H9 (cell line): ENCODE measurements around the gene ZRANB3. TPM values are rescaled to one million over a fixed set of nuclear protein-coding genes. Genes with fewer than 3 reads are reported as not detected.
"Not testable (repeated sequence)": the region's sequence is repeated elsewhere in the genome, so short reads cannot be mapped to it uniquely, and the experiment has no call there.

Experiments used
- DNase-seq: peaks from one replicate; pipeline ENCODE4 v3.0.0-alpha.2; 2017
- H2AFZ ChIP-seq: one replicate; pipeline ENCODE4 v1.6.1; 2013; ENCODE audit warnings: mild to moderate bottlenecking, low read length, control low read depth, moderate library complexity
- H2AK5ac ChIP-seq: 2 replicates; pipeline ENCODE4 v1.6.1; 2013; ENCODE audit warnings: low read length, control low read depth, mixed read lengths; ENCODE audit not compliant: insufficient read length
- H2BK120ac ChIP-seq: one replicate; pipeline ENCODE4 v1.6.1; 2013; ENCODE audit warnings: low read depth, mild to moderate bottlenecking, low read length, control low read depth, inconsistent platforms; ENCODE audit not compliant: poor library complexity, severe bottlenecking
- H2BK12ac ChIP-seq: 2 replicates; pipeline ENCODE4 v1.6.1; 2013; ENCODE audit warnings: low read length, control low read depth, mixed read lengths, low read depth; ENCODE audit not compliant: insufficient read length
- H2BK15ac ChIP-seq: 2 replicates; pipeline ENCODE4 v1.6.1; 2013; ENCODE audit warnings: low read depth, low read length, control low read depth
- H2BK20ac ChIP-seq: one replicate; pipeline ENCODE4 v1.6.1; 2013; ENCODE audit warnings: low read depth, mild to moderate bottlenecking, low read length, control low read depth, inconsistent platforms; ENCODE audit not compliant: poor library complexity, severe bottlenecking
- H2BK5ac ChIP-seq: 2 replicates; pipeline ENCODE4 v1.6.1; 2013; ENCODE audit warnings: low read length, control low read depth, mixed read lengths; ENCODE audit not compliant: insufficient read length
- H3K14ac ChIP-seq: 2 replicates; pipeline ENCODE4 v1.6.1; 2013; ENCODE audit warnings: low read length, control low read depth; ENCODE audit not compliant: insufficient read depth
- H3K18ac ChIP-seq: 2 replicates; pipeline ENCODE4 v1.6.1; 2013; ENCODE audit warnings: low read depth, mild to moderate bottlenecking, mixed read lengths, low read length, control low read depth; ENCODE audit not compliant: insufficient read length
- H3K23ac ChIP-seq: 2 replicates; pipeline ENCODE4 v1.6.1; 2013; ENCODE audit warnings: low read length, control low read depth, mixed read lengths, low read depth; ENCODE audit not compliant: insufficient read length
- H3K23me2 ChIP-seq: 2 replicates; pipeline ENCODE4 v1.6.1; 2013; ENCODE audit warnings: low read depth, mild to moderate bottlenecking, mixed read lengths, low read length, control low read depth; ENCODE audit not compliant: insufficient read length, poor library complexity, severe bottlenecking
- H3K27ac ChIP-seq: 2 replicates; pipeline ENCODE4 v1.5.1; 2013; ENCODE audit warnings: low read length, control low read depth, mixed read lengths, low read depth; ENCODE audit not compliant: insufficient read length
- H3K27me3 ChIP-seq: 2 replicates; pipeline ENCODE4 v1.6.1; 2013; ENCODE audit warnings: low read length, control low read depth, inconsistent platforms; ENCODE audit not compliant: insufficient read depth
- H3K4ac ChIP-seq: 2 replicates; pipeline ENCODE4 v1.6.1; 2013; ENCODE audit warnings: low read depth, mild to moderate bottlenecking, control low read depth, inconsistent platforms, low read length, moderate library complexity
- H3K4me1 ChIP-seq: 2 replicates; pipeline ENCODE4 v1.6.1; 2013; ENCODE audit warnings: low read length, control low read depth, inconsistent platforms; ENCODE audit not compliant: insufficient read depth
- H3K4me2 ChIP-seq: 2 replicates; pipeline ENCODE4 v1.6.1; 2013; ENCODE audit warnings: low read length, control low read depth, mixed read lengths; ENCODE audit not compliant: insufficient read length, insufficient read depth
- H3K56ac ChIP-seq: 2 replicates; pipeline ENCODE4 v1.6.1; 2013; ENCODE audit warnings: low read depth, mild to moderate bottlenecking, mixed read lengths, low read length, control low read depth; ENCODE audit not compliant: insufficient read length
- H3K79me1 ChIP-seq: 2 replicates; pipeline ENCODE4 v1.6.1; 2013; ENCODE audit warnings: low read depth, mild to moderate bottlenecking, moderate library complexity, low read length, control low read depth, inconsistent platforms; ENCODE audit not compliant: insufficient read depth, poor library complexity, severe bottlenecking
- H3K79me2 ChIP-seq: 2 replicates; pipeline ENCODE4 v1.6.1; 2013; ENCODE audit warnings: low read length, control low read depth, inconsistent platforms; ENCODE audit not compliant: insufficient read depth
- H3K9ac ChIP-seq: 2 replicates; pipeline ENCODE4 v1.6.1; 2013; ENCODE audit warnings: low read length, control low read depth, mixed read lengths; ENCODE audit not compliant: insufficient read length; ENCODE audit errors: extremely low read depth
- H3K9me3 ChIP-seq: one replicate; pipeline ENCODE4 v1.6.1; 2013; ENCODE audit warnings: low read depth, low read length, inconsistent platforms; ENCODE audit not compliant: control insufficient read depth
- H3T11ph ChIP-seq: one replicate; pipeline ENCODE4 v1.6.1; 2013; ENCODE audit warnings: mild to moderate bottlenecking, low read length, control low read depth, inconsistent platforms
- H4K20me1 ChIP-seq: one replicate; pipeline ENCODE4 v1.6.1; 2013; ENCODE audit not compliant: control insufficient read depth, insufficient read length, insufficient read depth
- H4K5ac ChIP-seq: 2 replicates; pipeline ENCODE4 v1.6.1; 2013; ENCODE audit warnings: low read depth, mild to moderate bottlenecking, mixed read lengths, low read length, control low read depth; ENCODE audit not compliant: insufficient read length
- H4K8ac ChIP-seq: replicated peaks from 2 replicates; pipeline ENCODE4 v1.6.1; 2013; ENCODE audit warnings: low read length, control low read depth, mixed read lengths, low read depth; ENCODE audit not compliant: insufficient read length
- H4K91ac ChIP-seq: 2 replicates; pipeline ENCODE4 v1.6.1; 2013; ENCODE audit warnings: low read depth, mild to moderate bottlenecking, moderate library complexity, mixed read lengths, low read length, control low read depth; ENCODE audit not compliant: insufficient read length
- H3K27ac Mint-ChIP-seq, 3 experiments: 2 replicates in 2 of 3; 3 replicates in 1 of 3; pipeline ENCODE4 v1.8.0; 2020 to 2021; ENCODE audit warnings: mixed read lengths in 3 of 3, mild to moderate bottlenecking in 1 of 3, moderate library complexity in 1 of 3
- H3K27me3 Mint-ChIP-seq: 2 replicates; pipeline ENCODE4 v1.8.0; 2021; ENCODE audit warnings: low read depth, mild to moderate bottlenecking, moderate library complexity, mixed read lengths
- H3K36me3 Mint-ChIP-seq, 3 experiments: 2 replicates in 2 of 3; 3 replicates in 1 of 3; pipeline ENCODE4 v1.8.0; 2020 to 2021; ENCODE audit warnings: low read depth in 3 of 3, mixed read lengths in 3 of 3; ENCODE audit not compliant: insufficient read depth in 1 of 3
- H3K4me1 Mint-ChIP-seq, 2 experiments: 2 replicates each; pipeline ENCODE4 v1.8.0; 2020; ENCODE audit warnings: mixed read lengths in 2 of 2
- H3K4me3 Mint-ChIP-seq, 2 experiments: 2 replicates in 1 of 2; 3 replicates in 1 of 2; pipeline ENCODE4 v1.8.0; 2020 to 2021; ENCODE audit warnings: mild to moderate bottlenecking in 2 of 2, mixed read lengths in 2 of 2, moderate library complexity in 1 of 2
- H3K9me3 Mint-ChIP-seq, 2 experiments: 2 replicates in 1 of 2; 3 replicates in 1 of 2; pipeline ENCODE4 v1.8.0; 2020; ENCODE audit warnings: mild to moderate bottlenecking in 2 of 2, mixed read lengths in 2 of 2, moderate library complexity in 1 of 2
- CTCF ChIP-seq: fragments of 200-600 bp; sonication (generic); conservative IDR thresholded peaks from 3 replicates; pipeline ENCODE4 v1.8.0; 2021; ENCODE audit warnings: antibody characterized with exemption, mild to moderate bottlenecking
- WGBS: extraction: QIAGEN DNeasy Blood & Tissue Kit; methylation state at CpG from one replicate; pipeline ENCODE4 v1.1.7; 2013; ENCODE audit warnings: missing lambda C conversion rate, low lambda C conversion rate, mixed read lengths; ENCODE audit not compliant: insufficient read length; ENCODE audit errors: extremely low coverage; 5-methylcytosine and 5-hydroxymethylcytosine counted together
- total RNA-seq: library from RNA; stranded (reverse); gene quantifications from 2 replicates; pipeline ENCODE4 v1.2.1, GENCODE V29; 2021

ZRANB3 gene
- total RNA-seq, 1 experiment from 2014 or later: 16.7 TPM

GRCh38 chr2:135451966-135452365 is 79.1 kb downstream of the ZRANB3 start:
- Histone ChIP-seq H4K91ac (no peak overlapping the region), H3K27ac (no peak overlapping the region), H2AFZ (no peak overlapping the region), H3T11ph (no peak overlapping the region), H4K8ac (no peak overlapping the region), H4K5ac (no peak overlapping the region), H2BK20ac (no peak overlapping the region), H3K14ac (no peak overlapping the region), H3K27me3 (no peaks in the 10 kb centered on the region), H3K4ac (no peak overlapping the region), H2BK12ac (no peak overlapping the region), H3K9me3 (peaks cover 8% of the 10 kb centered on the region), H4K20me1 (no peaks in the 10 kb centered on the region), H3K9ac (no peak overlapping the region), H2AK5ac (no peak overlapping the region), H3K23me2 (no peaks in the 10 kb centered on the region), H2BK15ac (no peak overlapping the region), H3K23ac (no peak overlapping the region), H3K18ac (no peak overlapping the region), H3K79me1 (no peaks in the 10 kb centered on the region), H3K79me2 (no peaks in the 10 kb centered on the region), H2BK120ac (no peak overlapping the region), H3K4me2 (no peak overlapping the region), H2BK5ac (no peak overlapping the region), H3K56ac (no peak overlapping the region), H3K4me1 (no peaks in the 10 kb centered on the region)
- Mint-ChIP-seq H3K27ac (no peak overlapping the region), H3K27me3 (peaks cover 5% of the 10 kb centered on the region), H3K4me3 (no peak overlapping the region), H3K9me3 (peaks cover 37 to 44% of the 10 kb centered on the region in 2 experiments), H3K36me3 (peaks cover 37 to 54% (median 44%) of the 10 kb centered on the region in 3 experiments), H3K4me1 (peaks cover 4% of the 10 kb centered on the region in 2 experiments)
- DNase-seq: no peak
- no peak for TF ChIP-seq CTCF
- WGBS: no CpG with 5 or more reads among the region's 1 CpG

- not testable (repeated sequence) for H3K79me1 ChIP-seq, H2AK5ac ChIP-seq, H3K9ac ChIP-seq, H4K91ac ChIP-seq, H2BK12ac ChIP-seq, H3K27ac ChIP-seq, DNase-seq, H3K27ac Mint-ChIP-seq, H4K8ac ChIP-seq, H3K18ac ChIP-seq, H4K5ac ChIP-seq, H3K79me2 ChIP-seq, H2AFZ ChIP-seq, H3K4me1 ChIP-seq, H3K9me3 ChIP-seq, H3K14ac ChIP-seq, H2BK5ac ChIP-seq, H2BK120ac ChIP-seq, H3K27me3 ChIP-seq, H4K20me1 ChIP-seq, H3K27me3 Mint-ChIP-seq, H3K4ac ChIP-seq, H3K56ac ChIP-seq, H3K4me1 Mint-ChIP-seq, H3K23ac ChIP-seq, H3K9me3 Mint-ChIP-seq, H3K4me2 ChIP-seq, H2BK15ac ChIP-seq, H3K36me3 Mint-ChIP-seq, H3K23me2 ChIP-seq, H3K4me3 Mint-ChIP-seq, H2BK20ac ChIP-seq, H3T11ph ChIP-seq
- WGBS: no CpG with 5 or more reads among the region's 5 CpGs
Measured at GRCh38 chr2:135443013-135443412, 88.0 kb downstream of the ZRANB3 start.
